ENCODE results near the gene C1orf185.
"Not testable (repeated sequence)": the region's sequence is repeated elsewhere in the genome, so short reads cannot be mapped to it uniquely, and the experiment has no call there.

DNA sequence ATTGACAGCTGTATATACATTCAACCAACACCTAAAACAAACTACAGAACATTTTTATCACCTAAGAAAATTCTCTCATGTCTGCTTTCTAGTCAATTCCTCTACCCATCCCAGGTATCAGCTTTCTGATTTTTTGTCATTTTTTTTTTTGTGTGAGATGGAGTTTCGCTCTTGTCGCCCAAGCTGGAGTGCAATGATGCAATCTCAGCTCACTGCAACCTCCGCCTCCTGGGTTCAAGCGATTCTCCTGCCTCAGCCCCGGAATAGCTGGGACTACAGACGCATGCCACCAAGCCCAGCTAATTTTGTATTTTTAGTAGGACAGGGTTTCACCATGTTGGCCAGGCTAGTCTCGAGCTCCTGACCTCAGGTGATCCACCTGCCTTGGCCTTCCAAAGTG lies 25.1 kb downstream of the C1orf185 start:
- TF ChIP-seq POLR2AphosphoS5, POLR2A (IDR thresholded peaks at IDR 0.05): not testable (repeated sequence)
- TF ChIP-seq, protein P1, sequence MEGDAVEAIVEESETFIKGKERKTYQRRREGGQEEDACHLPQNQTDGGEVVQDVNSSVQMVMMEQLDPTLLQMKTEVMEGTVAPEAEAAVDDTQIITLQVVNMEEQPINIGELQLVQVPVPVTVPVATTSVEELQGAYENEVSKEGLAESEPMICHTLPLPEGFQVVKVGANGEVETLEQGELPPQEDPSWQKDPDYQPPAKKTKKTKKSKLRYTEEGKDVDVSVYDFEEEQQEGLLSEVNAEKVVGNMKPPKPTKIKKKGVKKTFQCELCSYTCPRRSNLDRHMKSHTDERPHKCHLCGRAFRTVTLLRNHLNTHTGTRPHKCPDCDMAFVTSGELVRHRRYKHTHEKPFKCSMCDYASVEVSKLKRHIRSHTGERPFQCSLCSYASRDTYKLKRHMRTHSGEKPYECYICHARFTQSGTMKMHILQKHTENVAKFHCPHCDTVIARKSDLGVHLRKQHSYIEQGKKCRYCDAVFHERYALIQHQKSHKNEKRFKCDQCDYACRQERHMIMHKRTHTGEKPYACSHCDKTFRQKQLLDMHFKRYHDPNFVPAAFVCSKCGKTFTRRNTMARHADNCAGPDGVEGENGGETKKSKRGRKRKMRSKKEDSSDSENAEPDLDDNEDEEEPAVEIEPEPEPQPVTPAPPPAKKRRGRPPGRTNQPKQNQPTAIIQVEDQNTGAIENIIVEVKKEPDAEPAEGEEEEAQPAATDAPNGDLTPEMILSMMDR (IDR thresholded peaks at IDR 0.05), result not testable (repeated sequence)

Measured in sigmoid colon (tissue), 4 donors.